Endothelial cell of umbilical vein (primary cell): Measurements from ENCODE around the gene RNLS. TPM values are rescaled to one million over a fixed set of nuclear protein-coding genes. Genes with fewer than 3 reads are reported as not detected.

Experiments used
- BruUV-seq: library from RNA; stranded (reverse); fragments of 400-500 nt; replicated peaks from 2 replicates; lab custom pipeline; 2021; lab: Mats Ljungman, UMichigan
- CTCF ChIA-PET: fragments of 300-600, 350-600 bp; sonication (Branson Sonifier 250); formaldehyde crosslinking; loops from one replicate; lab custom pipeline; 2021; ENCODE audit warnings: antibody characterized with exemption, inconsistent platforms; lab: Charles Lee
- POLR2A ChIA-PET: fragments of 300-600, 350-600 bp; sonication (Branson Sonifier 250); formaldehyde crosslinking; loops from one replicate; lab custom pipeline; 2021; ENCODE audit warnings: antibody characterized with exemption, inconsistent platforms; lab: Charles Lee
- DNase-seq: peaks from one replicate; pipeline ENCODE4 v3.0.0-alpha.2; 2011; ENCODE audit warnings: low read depth, low spot score
- FAIRE-seq: peaks from 2 replicates; lab custom pipeline; 2011; peaks lifted over from hg19 to GRCh38; lab: Jason Lieb, UNC
- H2AFZ ChIP-seq: 2 replicates; pipeline ENCODE4 v1.6.0; 2012; ENCODE audit warnings: low read depth, low read length, control low read depth, inconsistent platforms
- H3K27ac ChIP-seq: 2 replicates; pipeline ENCODE4 v1.5.1; 2011; ENCODE audit warnings: low read depth, mild to moderate bottlenecking, control low read depth, low read length, moderate library complexity; ENCODE audit not compliant: insufficient read depth
- H3K27me3 ChIP-seq, 2 experiments: 2 replicates each; pipeline versions ENCODE4 v1.6.0 to v1.6.1; 2011; ENCODE audit warnings: low read length in 2 of 2, mixed read lengths in 1 of 2; ENCODE audit not compliant: control insufficient read depth in 2 of 2, insufficient read depth in 2 of 2
- H3K36me3 ChIP-seq, 2 experiments: 2 replicates in 1 of 2; 3 replicates in 1 of 2; pipeline ENCODE4 v1.5.1; 2011; ENCODE audit warnings: low read length in 2 of 2, mild to moderate bottlenecking in 1 of 2, moderate library complexity in 1 of 2; ENCODE audit not compliant: control insufficient read depth in 2 of 2, insufficient read depth in 2 of 2; ENCODE audit errors: extremely low read depth in 1 of 2
- H3K4me1 ChIP-seq: 3 replicates; pipeline ENCODE4 v1.5.1; 2011; ENCODE audit warnings: mild to moderate bottlenecking, low read length; ENCODE audit not compliant: control insufficient read depth, insufficient read depth; ENCODE audit errors: extremely low read depth
- H3K4me2 ChIP-seq: 2 replicates; pipeline ENCODE4 v1.6.1; 2011; ENCODE audit warnings: low read length, control low read depth, mixed read lengths; ENCODE audit not compliant: insufficient read depth
- H3K4me3 ChIP-seq, 3 experiments: fragments of 200-600 bp in 1 of 3; sonication (generic), shearing (Covaris generic) in 1 of 3; replicated peaks in 1 of 3; 2 replicates each; pipeline ENCODE4 v1.5.1; 2011 to 2016; ENCODE audit warnings: control low read depth in 3 of 3, low read length in 3 of 3, mild to moderate bottlenecking in 2 of 3, inconsistent platforms in 1 of 3, low read depth in 1 of 3, moderate library complexity in 1 of 3; ENCODE audit not compliant: insufficient read depth in 1 of 3
- H3K79me2 ChIP-seq: 2 replicates; pipeline ENCODE4 v1.6.0; 2012; ENCODE audit warnings: low read length, inconsistent platforms; ENCODE audit not compliant: control insufficient read depth, insufficient read depth
- H3K9ac ChIP-seq: replicated peaks from 2 replicates; pipeline ENCODE3; 2011; ENCODE audit warnings: low read length, control low read depth; ENCODE audit not compliant: insufficient read depth; ENCODE audit errors: extremely low read depth
- H3K9me1 ChIP-seq: replicated peaks from 3 replicates; pipeline ENCODE4 v1.6.0; 2011; ENCODE audit warnings: mild to moderate bottlenecking, low read length; ENCODE audit not compliant: control insufficient read depth, insufficient read depth; ENCODE audit errors: extremely low read depth
- H3K9me3 ChIP-seq: replicated peaks from 2 replicates; pipeline ENCODE4 v1.5.1; 2012; ENCODE audit warnings: low read length, inconsistent platforms; ENCODE audit not compliant: control insufficient read depth, insufficient read depth
- H4K20me1 ChIP-seq: replicated peaks from 2 replicates; pipeline ENCODE3; 2011; ENCODE audit warnings: mild to moderate bottlenecking, low read length; ENCODE audit not compliant: control insufficient read depth, insufficient read depth; ENCODE audit errors: extremely low read depth
- EZH2 ChIP-seq: IDR thresholded peaks from 2 replicates; pipeline ENCODE4 v1.6.1; 2012; ENCODE audit warnings: borderline replicate concordance, low read depth, mild to moderate bottlenecking, moderate library complexity, low read length, inconsistent platforms; ENCODE audit not compliant: severe bottlenecking
- FOS ChIP-seq: IDR thresholded peaks from 2 replicates; pipeline ENCODE4 v1.6.1; 2011; ENCODE audit warnings: mild to moderate bottlenecking, low read length, moderate library complexity, borderline replicate concordance; ENCODE audit not compliant: insufficient read depth
- GATA2 ChIP-seq: IDR thresholded peaks from 2 replicates; pipeline ENCODE4 v1.7.0; 2011; ENCODE audit warnings: low read depth, mild to moderate bottlenecking, moderate library complexity, mixed read lengths, low read length; ENCODE audit not compliant: insufficient read length, insufficient read depth
- JUN ChIP-seq: IDR thresholded peaks from 2 replicates; pipeline ENCODE4 v1.6.1; 2011; ENCODE audit warnings: borderline replicate concordance, low read depth; ENCODE audit not compliant: insufficient read length, insufficient read depth
- MYC ChIP-seq: IDR thresholded peaks from one replicate; pipeline ENCODE4 v1.6.1; 2011; ENCODE audit warnings: mild to moderate bottlenecking, low read depth, low read length
- POLR2AphosphoS5 ChIP-seq: IDR thresholded peaks from 2 replicates; pipeline ENCODE4 v1.6.1; 2012; ENCODE audit warnings: low read depth, mild to moderate bottlenecking, control low read depth, low read length, moderate library complexity; ENCODE audit not compliant: insufficient read depth
- dilution Hi-C: fragments of 300-500 bp; cut with MboI; formaldehyde crosslinking; loops from one replicate; pipeline ENCODE4 v1.15.0; 2019; ENCODE audit warnings: low sequenced_read_pairs; ENCODE audit not compliant: extremely low pct_ligation_motif_present
- intact Hi-C: fragments of 100-400 bp; cut with micrococcal nuclease; formaldehyde crosslinking; loops from one replicate; pipeline ENCODE4 v1.10.0; 2022
- polyA plus RNA-seq, 4 experiments: library from polyadenylated mRNA; depleted of rRNA in 3 of 4; stranded (reverse) in 3 of 4; unstranded in 1 of 4; fragments of >200 nt; gene quantifications; 2 replicates each; pipeline versions ENCODE4 v1.2.1 to v1.2.3, GENCODE V29; 2011 to 2012; ENCODE audit warnings: missing spikeins in 1 of 4
- total RNA-seq: library from RNA; stranded (reverse); gene quantifications from 2 replicates; pipeline ENCODE4 v1.2.3, GENCODE V29; 2021
- TF ChIP-seq, protein P1 (sequence below), 2 donors: IDR thresholded peaks; 1 replicate in 1 of 2; 2 replicates in 1 of 2; pipeline ENCODE4 v1.5.1; 2011; ENCODE audit warnings: low read length in 2 of 2, mild to moderate bottlenecking in 2 of 2, moderate library complexity in 2 of 2, control low read depth in 1 of 2, inconsistent platforms in 1 of 2, low read depth in 1 of 2; ENCODE audit not compliant: insufficient read depth in 1 of 2; ENCODE audit errors: extremely low read depth in 1 of 2

RNLS gene
- total and polyA plus RNA-seq, 2 donors (not counting 3 experiments of a cell fraction or from before 2014, with no cell fraction given): 2.5 to 4.6 TPM

GRCh38 chr10:88238615-88238914 lies 344.6 kb downstream of the RNLS start:
- TF ChIP-seq, protein P1, sequence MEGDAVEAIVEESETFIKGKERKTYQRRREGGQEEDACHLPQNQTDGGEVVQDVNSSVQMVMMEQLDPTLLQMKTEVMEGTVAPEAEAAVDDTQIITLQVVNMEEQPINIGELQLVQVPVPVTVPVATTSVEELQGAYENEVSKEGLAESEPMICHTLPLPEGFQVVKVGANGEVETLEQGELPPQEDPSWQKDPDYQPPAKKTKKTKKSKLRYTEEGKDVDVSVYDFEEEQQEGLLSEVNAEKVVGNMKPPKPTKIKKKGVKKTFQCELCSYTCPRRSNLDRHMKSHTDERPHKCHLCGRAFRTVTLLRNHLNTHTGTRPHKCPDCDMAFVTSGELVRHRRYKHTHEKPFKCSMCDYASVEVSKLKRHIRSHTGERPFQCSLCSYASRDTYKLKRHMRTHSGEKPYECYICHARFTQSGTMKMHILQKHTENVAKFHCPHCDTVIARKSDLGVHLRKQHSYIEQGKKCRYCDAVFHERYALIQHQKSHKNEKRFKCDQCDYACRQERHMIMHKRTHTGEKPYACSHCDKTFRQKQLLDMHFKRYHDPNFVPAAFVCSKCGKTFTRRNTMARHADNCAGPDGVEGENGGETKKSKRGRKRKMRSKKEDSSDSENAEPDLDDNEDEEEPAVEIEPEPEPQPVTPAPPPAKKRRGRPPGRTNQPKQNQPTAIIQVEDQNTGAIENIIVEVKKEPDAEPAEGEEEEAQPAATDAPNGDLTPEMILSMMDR (IDR thresholded peaks at IDR 0.05; ENCODE audit: extremely low read depth in 1 of 2, insufficient read depth in 1 of 2, low read depth in 1 of 2, low read length in 2 of 2): no peak
- TF ChIP-seq GATA2: no peak
- no peak for TF ChIP-seq MYC
- no peak for TF ChIP-seq EZH2
- TF ChIP-seq POLR2AphosphoS5: no peak
- no peak for TF ChIP-seq FOS
- no peak for TF ChIP-seq JUN
- Histone ChIP-seq H3K4me2 (no peak overlapping the region), H2AFZ (no peak overlapping the region), H3K9me1 (no peaks in the 10 kb centered on the region), H3K9ac (no peak overlapping the region), H3K27ac (no peak overlapping the region), H3K4me3 (no peak overlapping the region), H3K36me3 (no peaks in the 10 kb centered on the region), H4K20me1 (no peaks in the 10 kb centered on the region), H3K79me2 (no peaks in the 10 kb centered on the region), H3K4me1 (peaks cover 8% of the 10 kb centered on the region), H3K27me3 (no peaks in the 10 kb centered on the region), H3K9me3 (no peaks in the 10 kb centered on the region)
- FAIRE-seq (no peak), DNase-seq (no peak)
- BruUV-seq: no TSS peak
- intact Hi-C loops (no loop called here), dilution Hi-C loops (no loop called here)
- ChIA-PET CTCF (no interaction called here), POLR2A (no interaction called here)
